ENCODE results near the gene DRG2. TPM values are rescaled to one million over a fixed set of nuclear protein-coding genes. Genes with fewer than 3 reads are reported as not detected.
A peak's percentile ranks its signal among the peaks of the same experiment; 100 is the strongest.

Gene DRG2
- total and polyA plus RNA-seq, 2 donors (not counting 3 experiments of a cell fraction or from before 2014, with no cell fraction given) = 50.2 to 60.4 TPM

- no peaks in the 10 kb centered on the region for H4K20me1 ChIP-seq (replicated peaks; ENCODE audit: control insufficient read depth, extremely low read depth, insufficient read depth, low read length)
- dilution Hi-C loops (cut with MboI; ENCODE audit: extremely low pct_ligation_motif_present, low sequenced_read_pairs) = no loop called here
- BruUV-seq (replicated peaks) = no TSS peak
- H2AFZ ChIP-seq (ENCODE audit: low read depth, low read length) = no peak overlapping the region
- H3K9me3 ChIP-seq (replicated peaks; ENCODE audit: control insufficient read depth, insufficient read depth, low read length) = no peaks in the 10 kb centered on the region
- TF ChIP-seq CTCF (IDR thresholded peaks at IDR 0.05; ENCODE audit: extremely low read depth in 1 of 2, insufficient read depth in 1 of 2, low read depth in 1 of 2, low read length in 2 of 2) = peak; percentile 38 to 42
- TF ChIP-seq POLR2AphosphoS5 (IDR thresholded peaks at IDR 0.05; ENCODE audit: insufficient read depth, low read depth, low read length) = no peak
- H3K9me1 ChIP-seq (replicated peaks; ENCODE audit: control insufficient read depth, extremely low read depth, insufficient read depth, low read length) = no peaks in the 10 kb centered on the region
- H3K4me2 ChIP-seq (ENCODE audit: insufficient read depth, low read length) = no peak overlapping the region
- DNase-seq (ENCODE audit: low read depth, low spot score) (peak; percentile 68), FAIRE-seq (peak; percentile 84)
- no peak overlapping the region for H3K4me3 ChIP-seq (replicated peaks in 1 of 3; ENCODE audit: insufficient read depth in 1 of 3, low read depth in 1 of 3, low read length in 3 of 3)
- no peaks in the 10 kb centered on the region for H3K79me2 ChIP-seq (ENCODE audit: control insufficient read depth, insufficient read depth, low read length)
- intact Hi-C loops (cut with micrococcal nuclease) = loop anchor here (1.0 to 5.0 kb wide), 2 partner anchors 42 to 76 kb away; partner anchors contain the start of gene ALKBH5
- no peak overlapping the region for H3K27ac ChIP-seq (ENCODE audit: insufficient read depth, low read depth, low read length)
- ChIA-PET POLR2A (no interaction called here), CTCF (interaction anchor here (0.6 to 3.5 kb wide), 27 partner anchors 8 to 355 kb away, joined by 3 to 37 read pairs (median 4); partner anchors contain the start of gene ALKBH5)
- peaks cover 4% of the 10 kb centered on the region for H3K4me1 ChIP-seq (ENCODE audit: control insufficient read depth, extremely low read depth, insufficient read depth, low read length)
- H3K27me3 ChIP-seq (ENCODE audit: control insufficient read depth in 2 of 2, insufficient read depth in 2 of 2, low read length in 2 of 2) = no peaks in the 10 kb centered on the region
- H3K9ac ChIP-seq (replicated peaks; ENCODE audit: extremely low read depth, insufficient read depth, low read length) = no peak overlapping the region
- no peaks in the 10 kb centered on the region for H3K36me3 ChIP-seq (ENCODE audit: control insufficient read depth in 2 of 2, extremely low read depth in 1 of 2, insufficient read depth in 2 of 2, low read length in 2 of 2)
Observed at GRCh38 chr17:18141210-18141803, 53.6 kb downstream of the DRG2 start.

GRCh38 chr17:18142417-18142816 lies 54.7 kb downstream of the DRG2 start:
- no peak for FAIRE-seq
- TF ChIP-seq POLR2A (IDR thresholded peaks at IDR 0.05; ENCODE audit: low read depth, low read length) = no peak

More at GRCh38 chr17:18142417-18142816, 54.7 kb downstream of the DRG2 start:
- ChIA-PET CTCF (interaction anchor here (0.8 to 3.5 kb wide), 8 partner anchors 9 to 105 kb away, joined by 3 to 37 read pairs (median 4); partner anchors contain the start of gene ALKBH5), POLR2A (no interaction called here)
- no peak overlapping the region for H3K9ac ChIP-seq (replicated peaks; ENCODE audit: extremely low read depth, insufficient read depth, low read length)
- intact Hi-C loops (cut with micrococcal nuclease) (loop anchor here (5.0 kb wide), 1 partner anchor 75 kb away; no protein-coding TSS in a partner anchor), dilution Hi-C loops (cut with MboI; ENCODE audit: extremely low pct_ligation_motif_present, low sequenced_read_pairs) (no loop called here)
- no peak overlapping the region for H2AFZ ChIP-seq (ENCODE audit: low read depth, low read length)
- BruUV-seq (replicated peaks) = no TSS peak
- H3K36me3 ChIP-seq (ENCODE audit: control insufficient read depth in 2 of 2, extremely low read depth in 1 of 2, insufficient read depth in 2 of 2, low read length in 2 of 2) = no peaks in the 10 kb centered on the region
- no peak overlapping the region for H3K27ac ChIP-seq (ENCODE audit: insufficient read depth, low read depth, low read length)
- no peak for DNase-seq (ENCODE audit: low read depth, low spot score)
- no peaks in the 10 kb centered on the region for H3K9me3 ChIP-seq (replicated peaks; ENCODE audit: control insufficient read depth, insufficient read depth, low read length)
- peaks cover 4% of the 10 kb centered on the region for H3K4me1 ChIP-seq (ENCODE audit: control insufficient read depth, extremely low read depth, insufficient read depth, low read length)
- no peak overlapping the region for H3K4me2 ChIP-seq (ENCODE audit: insufficient read depth, low read length)
- H3K27me3 ChIP-seq (ENCODE audit: control insufficient read depth in 2 of 2, insufficient read depth in 2 of 2, low read length in 2 of 2) = no peaks in the 10 kb centered on the region
- no peaks in the 10 kb centered on the region for H4K20me1 ChIP-seq (replicated peaks; ENCODE audit: control insufficient read depth, extremely low read depth, insufficient read depth, low read length)
- H3K9me1 ChIP-seq (replicated peaks; ENCODE audit: control insufficient read depth, extremely low read depth, insufficient read depth, low read length) = no peaks in the 10 kb centered on the region
- H3K79me2 ChIP-seq (ENCODE audit: control insufficient read depth, insufficient read depth, low read length) = no peaks in the 10 kb centered on the region
- H3K4me3 ChIP-seq (replicated peaks in 1 of 3; ENCODE audit: insufficient read depth in 1 of 3, low read depth in 1 of 3, low read length in 3 of 3) = no peak overlapping the region
